T-cell (primary cell): Measurements from ENCODE around the gene CCN6. TPM values are rescaled to one million over a fixed set of nuclear protein-coding genes. Genes with fewer than 3 reads are reported as not detected.
"Not testable (repeated sequence)": the region's sequence is repeated elsewhere in the genome, so short reads cannot be mapped to it uniquely, and the experiment has no call there.

ENCODE experiments used
- ATAC-seq, 4 experiments: fragments of 200-7000 bp in 3 of 4; fragments of 150-1000 bp in 1 of 4; cut with Tn5 transposase; replicated peaks in 1 of 4; 1 replicate in 3 of 4; 2 replicates in 1 of 4; pipeline ENCODE4 v1.10.0; 2021; ENCODE audit warnings: moderate library complexity in 3 of 4, mild to moderate bottlenecking in 2 of 4, moderate number of reproducible peaks in 1 of 4
- CTCF ChIA-PET, 2 donors: fragments of 300-600 bp; sonication (Branson Sonifier 250); formaldehyde crosslinking; loops; one replicate each; lab custom pipeline; 2022; ENCODE audit warnings: antibody characterized with exemption in 2 of 2; lab: Charles Lee
- POLR2A ChIA-PET, 2 donors: fragments of 300-600 bp; sonication (Branson Sonifier 250); formaldehyde crosslinking; loops; one replicate each; lab custom pipeline; 2022; ENCODE audit warnings: antibody characterized with exemption in 2 of 2; lab: Charles Lee
- DNase-seq, 35 experiments: peaks; one replicate each; pipeline versions ENCODE4 v3.0.0 to v3.0.0-alpha.2; 2013 to 2023
- H3K27ac ChIP-seq: one replicate; pipeline ENCODE4 v1.5.1; 2013; ENCODE audit warnings: low read length
- H3K27me3 ChIP-seq, 2 experiments: replicated peaks in 1 of 2; 1 replicate in 1 of 2; 2 replicates in 1 of 2; pipeline versions ENCODE4 v1.6.1 to v1.7.0; 2013; ENCODE audit warnings: low read length in 1 of 2, mixed read lengths in 1 of 2; ENCODE audit not compliant: control insufficient read depth in 2 of 2, insufficient read depth in 2 of 2; ENCODE audit errors: extremely low read depth in 1 of 2
- H3K36me3 ChIP-seq, 2 donors: 1 replicate in 1 of 2; 2 replicates in 1 of 2; pipeline versions ENCODE4 v1.6.1 to v1.7.0; 2013; ENCODE audit warnings: low read length in 1 of 2; ENCODE audit not compliant: control insufficient read depth in 2 of 2, insufficient read depth in 1 of 2; ENCODE audit errors: extremely low read depth in 1 of 2
- H3K4me1 ChIP-seq, 2 experiments: 1 replicate in 1 of 2; 2 replicates in 1 of 2; pipeline versions ENCODE4 v1.6.1 to v1.7.0; 2013; ENCODE audit warnings: low read length in 2 of 2, mixed read lengths in 1 of 2; ENCODE audit not compliant: insufficient read depth in 2 of 2, control insufficient read depth in 1 of 2; ENCODE audit errors: extremely low read depth in 1 of 2
- H3K4me3 ChIP-seq, 2 donors: 1 replicate in 1 of 2; 2 replicates in 1 of 2; pipeline versions ENCODE4 v1.5.1 to v1.7.0; 2013; ENCODE audit warnings: mild to moderate bottlenecking in 2 of 2, low read length in 1 of 2, moderate library complexity in 1 of 2; ENCODE audit not compliant: control insufficient read depth in 1 of 2; ENCODE audit errors: extremely low read depth in 1 of 2
- H3K9me3 ChIP-seq: 2 replicates; pipeline ENCODE4 v1.7.0; 2013
- H3K27ac Mint-ChIP-seq, 2 donors: one replicate each; pipeline ENCODE4 v1.8.0; 2020 to 2021; ENCODE audit warnings: mild to moderate bottlenecking in 2 of 2, mixed read lengths in 2 of 2
- H3K27me3 Mint-ChIP-seq, 2 donors: one replicate each; pipeline ENCODE4 v1.8.0; 2021 to 2022; ENCODE audit warnings: mixed read lengths in 2 of 2
- H3K36me3 Mint-ChIP-seq: one replicate; pipeline ENCODE4 v1.8.0; 2021; ENCODE audit warnings: mixed read lengths
- H3K4me1 Mint-ChIP-seq, 3 donors: one replicate each; pipeline ENCODE4 v1.8.0; 2020 to 2022; ENCODE audit warnings: mixed read lengths in 3 of 3, mild to moderate bottlenecking in 1 of 3
- H3K4me3 Mint-ChIP-seq, 3 donors: one replicate each; pipeline ENCODE4 v1.8.0; 2020 to 2022; ENCODE audit warnings: mild to moderate bottlenecking in 3 of 3, mixed read lengths in 3 of 3, moderate library complexity in 3 of 3
- H3K9me3 Mint-ChIP-seq, 3 donors: one replicate each; pipeline ENCODE4 v1.8.0; 2020 to 2022; ENCODE audit warnings: mixed read lengths in 3 of 3
- WGBS: methylation state at CpG from one replicate; pipeline ENCODE4 v1.1.5; 2013; ENCODE audit warnings: missing lambda C conversion rate; ENCODE audit not compliant: insufficient coverage; 5-methylcytosine and 5-hydroxymethylcytosine counted together
- total RNA-seq, 35 experiments: library from RNA in 6 of 35; stranded (reverse) in 6 of 35; fragments of 120-200 nt in 1 of 35; gene quantifications; one replicate each; pipeline versions ENCODE4 v1.2.1 to v1.2.4 and lab custom pipeline; 2013 to 2026

Gene CCN6
- total RNA-seq, 5 donors from 2014 or later (not counting 1 experiment from before 2014, with no cell fraction given): not detected

- no peaks in the 10 kb centered on the region for H3K36me3 ChIP-seq
- CTCF ChIA-PET: interaction anchor here (0.5 to 5.2 kb wide), 49 partner anchors 9 to 1171 kb away, joined by 3 to 54 read pairs (median 5); partner anchors contain the start of genes FAM229B (in 1 of the 2) and TUBE1 (in 1 of the 2)
- POLR2A ChIA-PET: interaction anchor here (0.6 to 1.1 kb wide), 19 partner anchors 14 to 1348 kb away, joined by 3 to 16 read pairs (median 5); partner anchors contain the start of genes AMD1 (in 1 of the 2), FAM229B (in 1 of the 2), TRAF3IP2 (in 1 of the 2) and TUBE1 (in 1 of the 2)
- Mint-ChIP-seq H3K4me3 (peak overlapping the region; percentile 92 to 96 (median 96)), H3K27ac (peak overlapping the region; percentile 97 to 99), H3K9me3 (no peaks in the 10 kb centered on the region), H3K36me3 (no peaks in the 10 kb centered on the region), H3K27me3 (no peaks in the 10 kb centered on the region), H3K4me1 (peaks cover 24 to 32% (median 28%) of the 10 kb centered on the region in 3 donors)
- peak overlapping the region; percentile 63 to 80 for H3K4me3 ChIP-seq
- peaks cover 1 to 4% of the 10 kb centered on the region in 2 experiments for H3K4me1 ChIP-seq
- H3K27ac ChIP-seq: peak overlapping the region; percentile 94
- peak; percentile 89 to 95 (median 90) for ATAC-seq
- DNase-seq: peak; percentile 84 to 95 (median 91)
- 1% methylated on average over 16 of the region's 36 CpGs for WGBS
- no peaks in the 10 kb centered on the region for H3K27me3 ChIP-seq
- H3K9me3 ChIP-seq: no peaks in the 10 kb centered on the region
Observed at GRCh38 chr6:112043032-112044007, 10.6 kb upstream of the CCN6 start.

- ATAC-seq (no peak), DNase-seq (no peak)
- H3K27me3 Mint-ChIP-seq: no peaks in the 10 kb centered on the region
- peak overlapping the region in 2 of 3 donors; percentile 92 to 96 for H3K4me3 Mint-ChIP-seq
- peaks cover 0 to 4% of the 10 kb centered on the region in 2 experiments for H3K4me1 ChIP-seq
- H3K27ac Mint-ChIP-seq: peak overlapping the region; percentile 97 to 99
- no peaks in the 10 kb centered on the region for H3K9me3 Mint-ChIP-seq
- H3K36me3 ChIP-seq: no peaks in the 10 kb centered on the region
- H3K9me3 ChIP-seq: no peaks in the 10 kb centered on the region
- WGBS: 64% methylated on average over 7 of the region's 8 CpGs
- H3K36me3 Mint-ChIP-seq: no peaks in the 10 kb centered on the region
- ChIA-PET POLR2A (no interaction called here), CTCF (interaction anchor here (0.5 to 5.2 kb wide), 11 partner anchors 15 to 886 kb away, joined by 3 to 41 read pairs (median 5); a partner anchor contains a TSS)
- H3K4me1 Mint-ChIP-seq: peaks cover 24 to 31% (median 27%) of the 10 kb centered on the region in 3 donors
- no peak overlapping the region for H3K4me3 ChIP-seq
- H3K27ac ChIP-seq: no peak overlapping the region
- no peaks in the 10 kb centered on the region for H3K27me3 ChIP-seq
Observed at GRCh38 chr6:112044196-112044595, 9.7 kb upstream of the CCN6 start.

GRCh38 chr6:112044856-112045255 lies 9.0 kb upstream of the CCN6 start:
- Mint-ChIP-seq H3K36me3 (no peaks in the 10 kb centered on the region), H3K4me3 (no peak overlapping the region), H3K4me1 (peaks cover 22 to 25% (median 24%) of the 10 kb centered on the region in 3 donors), H3K9me3 (no peaks in the 10 kb centered on the region), H3K27me3 (no peaks in the 10 kb centered on the region), H3K27ac (no peak overlapping the region)
- Histone ChIP-seq H3K4me3 (no peak overlapping the region), H3K27ac (no peak overlapping the region), H3K36me3 (no peaks in the 10 kb centered on the region), H3K27me3 (no peaks in the 10 kb centered on the region), H3K4me1 (peaks cover 0 to 4% of the 10 kb centered on the region in 2 experiments), H3K9me3 (no peaks in the 10 kb centered on the region)
- ChIA-PET POLR2A (no interaction called here), CTCF (interaction anchor here (0.5 to 5.2 kb wide), 10 partner anchors 16 to 786 kb away, joined by 3 to 41 read pairs (median 4); a partner anchor contains a TSS)
- 87% methylated on average over 3 of the region's 3 CpGs for WGBS
- ATAC-seq (no peak), DNase-seq (no peak)

DNA sequence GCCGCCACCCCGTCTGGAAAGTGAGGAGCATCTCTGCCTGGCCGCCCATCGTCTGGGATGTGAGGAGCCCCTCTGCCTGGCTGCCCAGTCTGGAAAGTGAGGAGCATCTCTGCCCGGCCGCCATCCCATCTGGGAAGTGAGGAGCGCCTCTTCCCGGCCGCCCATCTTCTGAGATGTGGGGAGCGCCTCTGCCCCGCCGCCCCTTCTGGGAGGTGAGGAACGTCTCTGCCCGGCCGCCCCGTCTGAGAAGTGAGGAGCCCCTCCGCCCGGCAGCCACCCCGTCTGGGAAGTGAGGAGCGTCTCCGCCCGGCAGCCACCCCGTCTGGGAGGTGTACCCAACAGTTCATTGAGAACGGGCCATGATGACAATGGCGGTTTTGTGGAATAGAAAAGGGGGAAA lies 6.4 kb upstream of the CCN6 start:
- H3K27me3 Mint-ChIP-seq, POLR2A ChIA-PET, H3K27ac ChIP-seq, H3K36me3 Mint-ChIP-seq, H3K4me3 ChIP-seq, CTCF ChIA-PET, H3K27ac Mint-ChIP-seq, DNase-seq, H3K36me3 ChIP-seq, ATAC-seq, H3K4me3 Mint-ChIP-seq, H3K9me3 Mint-ChIP-seq, H3K4me1 Mint-ChIP-seq, H3K9me3 ChIP-seq, H3K27me3 ChIP-seq, H3K4me1 ChIP-seq: not testable (repeated sequence)
- WGBS: 98% methylated on average over 6 of the region's 25 CpGs

DNA sequence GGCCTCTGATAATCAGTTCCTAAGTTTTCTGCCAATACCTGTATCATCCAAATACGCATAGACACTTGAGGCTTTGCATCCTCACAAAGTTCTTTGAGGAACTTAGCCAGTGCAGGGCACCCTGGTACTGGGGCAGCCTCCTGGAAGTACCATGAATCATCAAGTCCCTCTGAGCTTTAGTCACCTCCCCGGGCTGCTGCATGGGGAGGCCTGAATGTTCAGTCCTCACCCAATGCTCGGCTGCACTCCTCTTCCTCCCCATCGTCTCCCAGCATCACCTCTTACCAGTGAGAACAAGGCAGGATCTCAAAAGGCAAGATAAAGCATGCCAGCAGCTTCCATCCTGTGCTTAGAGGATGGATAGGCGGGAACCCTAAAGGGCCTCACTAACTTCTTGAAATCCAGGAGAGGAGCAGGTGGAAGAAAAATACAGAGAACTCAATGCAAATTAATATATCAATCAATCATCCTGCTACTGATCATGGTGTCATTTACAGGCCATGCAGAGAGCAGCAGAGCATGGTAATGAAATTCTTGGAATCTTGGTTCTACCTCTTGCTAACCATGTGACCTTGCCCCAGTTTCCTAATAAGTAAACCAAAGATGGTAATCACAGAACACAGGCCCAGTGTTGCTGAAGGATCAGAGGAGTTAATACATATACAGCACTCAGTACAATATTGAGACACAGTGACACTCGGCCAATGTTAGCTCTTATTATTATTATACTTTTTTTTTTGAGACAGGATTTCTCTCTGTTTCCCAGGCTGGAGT lies 4.7 kb upstream of the CCN6 start:
- no peak for ATAC-seq
- Mint-ChIP-seq H3K4me1 (peaks cover 0 to 2% (median 0%) of the 10 kb centered on the region in 3 donors), H3K27ac (no peak overlapping the region), H3K4me3 (no peak overlapping the region), H3K9me3 (no peaks in the 10 kb centered on the region), H3K27me3 (no peaks in the 10 kb centered on the region), H3K36me3 (no peaks in the 10 kb centered on the region)
- Histone ChIP-seq H3K4me1 (no peaks in the 10 kb centered on the region), H3K27ac (no peak overlapping the region), H3K36me3 (no peaks in the 10 kb centered on the region), H3K27me3 (peaks cover 0 to 3% of the 10 kb centered on the region in 2 experiments), H3K9me3 (no peaks in the 10 kb centered on the region), H3K4me3 (no peak overlapping the region)
- no peak for DNase-seq
- ChIA-PET CTCF (interaction anchor here in 1 of 2 donors (0.6 kb wide), 1 partner anchor 297 kb away, joined by 7 read pairs; no protein-coding TSS in a partner anchor), POLR2A (no interaction called here)
- 75% methylated on average over 2 of the region's 6 CpGs for WGBS
